Peyer's patch (tissue), 4 donors: ENCODE measurements around the gene RPS14.

Experiments used
- CTCF ChIP-seq, 6 experiments: fragments of 450-650 bp in 4 of 6; fragments of 200-600 bp in 2 of 6; sonication (generic) in 1 of 6; IDR thresholded peaks; one replicate each; pipeline ENCODE4 v1.5.1; 2017 to 2019; ENCODE audit warnings: antibody characterized with exemption in 6 of 6, mild to moderate bottlenecking in 3 of 6, moderate library complexity in 1 of 6
- POLR2A ChIP-seq, 2 donors: fragments of 450-650 bp; IDR thresholded peaks; one replicate each; pipeline ENCODE4 v1.5.1; 2017; ENCODE audit warnings: antibody characterized with exemption in 2 of 2, mild to moderate bottlenecking in 2 of 2, moderate library complexity in 2 of 2

GRCh38 chr5:150461231-150461630, 11.7 kb upstream of the RPS14 start:
- TF ChIP-seq CTCF (IDR thresholded peaks at IDR 0.05): no peak
- TF ChIP-seq POLR2A (IDR thresholded peaks at IDR 0.05): no peak
